ENCODE results near the gene ATR. TPM values are rescaled to one million over a fixed set of nuclear protein-coding genes. Genes with fewer than 3 reads are reported as not detected.

The ATR gene
- total and polyA plus RNA-seq, 7 donors = 3.0 to 26.1 (median 15.2) TPM

DNA sequence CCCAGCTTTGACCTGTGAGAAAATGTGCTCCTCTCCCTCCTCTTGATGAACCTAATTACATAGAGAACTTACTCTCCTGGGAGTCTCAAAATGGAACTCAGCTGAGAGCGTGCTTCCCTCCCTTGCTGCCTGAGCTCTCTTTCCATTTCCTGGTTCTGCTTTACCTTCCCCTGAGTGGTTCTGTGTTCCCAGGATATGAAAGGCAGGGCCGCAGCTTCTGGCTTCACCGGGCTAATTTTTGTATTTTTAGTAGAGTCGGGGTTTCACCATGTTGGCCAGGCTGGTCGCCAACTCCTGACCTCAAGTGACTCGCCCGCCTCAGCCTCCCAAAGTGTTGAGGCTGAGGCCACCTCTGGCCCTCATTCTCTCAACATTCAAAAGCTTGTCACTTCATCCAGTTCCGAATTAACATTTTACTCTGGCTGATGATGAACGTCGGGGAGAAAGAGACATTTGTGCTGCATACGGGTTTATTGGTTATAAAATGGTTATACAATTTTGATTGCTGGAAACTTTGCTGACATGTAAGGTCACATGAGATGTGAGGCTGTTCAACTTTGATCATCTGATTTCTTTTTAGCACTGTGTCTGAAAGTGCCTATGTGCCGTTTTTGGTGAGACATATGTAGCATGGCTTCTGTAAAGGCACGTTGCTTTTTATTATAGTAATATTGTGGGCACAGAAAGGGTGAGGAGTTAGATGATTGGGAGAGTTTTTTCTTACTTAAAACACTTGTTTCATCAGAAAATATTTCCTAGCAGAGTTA, 24.3 kb upstream of the ATR start:
- Histone ChIP-seq H3K27ac (no peak overlapping the region), H3K36me3 (no peaks in the 10 kb centered on the region), H3K4me1 (no peaks in the 10 kb centered on the region), H3K4me3 (no peak overlapping the region), H3K9me3 (no peaks in the 10 kb centered on the region), H3K27me3 (no peaks in the 10 kb centered on the region)
- WGBS, 2 donors = 14 to 64% methylated on average over 13 of the region's 13 CpGs
- TF ChIP-seq EP300 (IDR thresholded peaks at IDR 0.05) = no peak
- no peak for TF ChIP-seq POLR2AphosphoS5 (IDR thresholded peaks at IDR 0.05)
- TF ChIP-seq, protein P1, sequence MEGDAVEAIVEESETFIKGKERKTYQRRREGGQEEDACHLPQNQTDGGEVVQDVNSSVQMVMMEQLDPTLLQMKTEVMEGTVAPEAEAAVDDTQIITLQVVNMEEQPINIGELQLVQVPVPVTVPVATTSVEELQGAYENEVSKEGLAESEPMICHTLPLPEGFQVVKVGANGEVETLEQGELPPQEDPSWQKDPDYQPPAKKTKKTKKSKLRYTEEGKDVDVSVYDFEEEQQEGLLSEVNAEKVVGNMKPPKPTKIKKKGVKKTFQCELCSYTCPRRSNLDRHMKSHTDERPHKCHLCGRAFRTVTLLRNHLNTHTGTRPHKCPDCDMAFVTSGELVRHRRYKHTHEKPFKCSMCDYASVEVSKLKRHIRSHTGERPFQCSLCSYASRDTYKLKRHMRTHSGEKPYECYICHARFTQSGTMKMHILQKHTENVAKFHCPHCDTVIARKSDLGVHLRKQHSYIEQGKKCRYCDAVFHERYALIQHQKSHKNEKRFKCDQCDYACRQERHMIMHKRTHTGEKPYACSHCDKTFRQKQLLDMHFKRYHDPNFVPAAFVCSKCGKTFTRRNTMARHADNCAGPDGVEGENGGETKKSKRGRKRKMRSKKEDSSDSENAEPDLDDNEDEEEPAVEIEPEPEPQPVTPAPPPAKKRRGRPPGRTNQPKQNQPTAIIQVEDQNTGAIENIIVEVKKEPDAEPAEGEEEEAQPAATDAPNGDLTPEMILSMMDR (IDR thresholded peaks at IDR 0.05) = no peak
- no peak for TF ChIP-seq POLR2A (IDR thresholded peaks at IDR 0.05)
- DNase-seq = no peak
- intact Hi-C loops (cut with DNase I) = no loop called here

DNA sequence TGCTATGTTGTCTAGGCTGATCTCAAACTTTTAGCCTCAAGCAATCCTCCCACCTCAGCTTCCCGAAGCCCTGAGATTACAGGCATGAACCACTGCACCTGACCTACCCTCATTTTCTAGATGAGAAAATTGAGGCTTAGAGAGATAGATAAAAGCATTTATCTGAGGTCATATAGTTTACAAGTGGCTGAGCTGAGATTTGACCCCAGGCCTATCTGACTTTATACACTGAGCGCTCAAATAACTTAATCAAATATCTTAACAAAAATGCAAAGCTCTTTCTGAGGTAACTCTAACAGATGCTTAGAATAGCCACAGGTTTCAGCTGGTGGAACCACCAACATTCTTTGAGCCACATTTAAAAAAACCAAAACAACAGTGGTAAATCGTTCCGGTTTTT, 23.2 kb upstream of the ATR start:
- Histone ChIP-seq H3K9me3 (no peaks in the 10 kb centered on the region), H3K27me3 (no peaks in the 10 kb centered on the region), H3K4me1 (peaks cover 0 to 4% (median 2%) of the 10 kb centered on the region in 4 donors), H3K27ac (no peak overlapping the region), H3K36me3 (no peaks in the 10 kb centered on the region), H3K4me3 (no peak overlapping the region)
- 34 to 78% methylated on average over 4 of the region's 4 CpGs for WGBS, 2 donors
- intact Hi-C loops (cut with DNase I) = no loop called here
- no peak for DNase-seq
- TF ChIP-seq POLR2AphosphoS5 (IDR thresholded peaks at IDR 0.05) = no peak
- TF ChIP-seq EP300 (IDR thresholded peaks at IDR 0.05) = no peak
- TF ChIP-seq, protein P1 (IDR thresholded peaks at IDR 0.05) = no peak
- TF ChIP-seq POLR2A (IDR thresholded peaks at IDR 0.05) = no peak

DNA sequence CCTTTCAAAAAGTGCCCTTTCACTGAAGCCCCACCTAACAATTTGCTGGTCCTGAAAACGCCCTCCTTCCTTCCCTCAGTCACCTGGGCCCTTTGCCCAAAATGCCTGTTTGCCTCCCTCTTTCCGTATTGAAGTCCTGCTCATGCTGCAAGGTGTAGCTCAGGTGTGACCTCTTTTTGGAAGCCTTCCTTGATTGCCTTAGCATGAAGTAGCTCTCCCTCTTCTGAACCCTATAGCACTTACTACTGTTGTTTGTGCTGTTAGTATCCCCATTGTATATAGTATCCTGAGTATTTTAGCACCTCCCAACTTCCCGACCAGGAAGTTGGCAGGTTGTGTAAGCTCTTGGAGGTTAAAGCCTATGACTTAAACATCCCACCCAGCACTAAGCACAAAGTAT, 19.4 kb upstream of the ATR start:
- intact Hi-C loops (cut with DNase I) = loop anchor here (5.0 kb wide), 1 partner anchor 124 kb away; the partner anchor contains the start of gene TRPC1
- Histone ChIP-seq H3K9me3 (no peaks in the 10 kb centered on the region), H3K27ac (peak overlapping the region in 1 of 4 donors; percentile 18), H3K4me3 (no peak overlapping the region), H3K27me3 (no peaks in the 10 kb centered on the region), H3K36me3 (no peaks in the 10 kb centered on the region), H3K4me1 (peaks cover 0 to 13% (median 9%) of the 10 kb centered on the region in 4 donors)
- TF ChIP-seq, protein P1 (IDR thresholded peaks at IDR 0.05) = no peak
- TF ChIP-seq POLR2A (IDR thresholded peaks at IDR 0.05) = peak in 1 of 2 donors; percentile 15
- WGBS, 2 donors = 19 to 63% methylated on average over 3 of the region's 3 CpGs
- DNase-seq = no peak

DNA sequence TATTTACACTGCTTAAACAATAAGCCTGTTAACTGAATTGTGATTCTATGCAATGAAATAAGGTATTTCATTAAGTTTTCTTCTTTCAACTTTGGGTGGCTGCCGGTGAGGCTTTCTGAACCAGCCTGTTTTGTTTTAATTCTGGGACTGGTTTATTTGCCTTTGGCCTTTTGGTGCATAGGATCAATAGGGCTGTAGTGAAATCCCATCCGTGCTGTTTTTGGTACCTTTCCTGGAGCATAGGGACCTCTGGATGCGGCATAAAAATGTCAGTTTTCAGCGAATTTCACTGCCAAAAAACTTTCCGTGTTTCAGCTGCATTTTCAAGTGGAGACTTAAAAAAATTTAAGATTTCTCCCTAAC, 18.2 kb upstream of the ATR start:
- H3K4me3 ChIP-seq = peak overlapping the region; percentile 44 to 64 (median 60)
- intact Hi-C loops (cut with DNase I) = loop anchor here (5.0 kb wide), 1 partner anchor 126 kb away; the partner anchor contains the start of gene TRPC1
- no peaks in the 10 kb centered on the region for H3K36me3 ChIP-seq
- WGBS, 2 donors = 4 to 14% methylated on average over 5 of the region's 5 CpGs
- no peaks in the 10 kb centered on the region for H3K27me3 ChIP-seq
- H3K9me3 ChIP-seq = no peaks in the 10 kb centered on the region
- peak overlapping the region in 3 of 4 donors; percentile 34 to 73 (median 38) for H3K27ac ChIP-seq
- DNase-seq = no peak
- peaks cover 0 to 13% (median 9%) of the 10 kb centered on the region in 4 donors for H3K4me1 ChIP-seq
- no peak for TF ChIP-seq POLR2A (IDR thresholded peaks at IDR 0.05)
- TF ChIP-seq, protein P1 (IDR thresholded peaks at IDR 0.05) = no peak
- no peak for TF ChIP-seq EP300 (IDR thresholded peaks at IDR 0.05)
- no peak for TF ChIP-seq POLR2AphosphoS5 (IDR thresholded peaks at IDR 0.05)
